ENCODE results near the gene TLR9. TPM values are rescaled to one million over a fixed set of nuclear protein-coding genes. Genes with fewer than 3 reads are reported as not detected.

TLR9 gene
- total RNA-seq, 2 donors from 2014 or later: 0.46 to 0.52 TPM

GRCh38 chr3:52236424-52236886 is 11.0 kb upstream of the TLR9 start:
- peak; percentile 48 for DNase-seq (ENCODE audit: low spot score)
- intact Hi-C loops (cut with DNase I): loop anchor here in 1 of 2 donors (5.0 kb wide), 1 partner anchor 51 kb away; the partner anchor contains the start of gene GLYCTK

- DNase-seq (ENCODE audit: low spot score): peak; percentile 48
These were observed 9.3 kb upstream of the TLR9 start for GRCh38 chr3:52234516-52235447.

GRCh38 chr3:52233968-52234367 is 8.5 kb upstream of the TLR9 start:
- intact Hi-C loops (cut with DNase I): loop anchor here in 1 of 2 donors (5.0 kb wide), 1 partner anchor 448 kb away; no protein-coding TSS in a partner anchor

More at GRCh38 chr3:52234516-52235447, 9.3 kb upstream of the TLR9 start:
- intact Hi-C loops (cut with DNase I): loop anchor here in 1 of 2 donors (5.0 kb wide), 2 partner anchors 53 to 448 kb away; partner anchors contain the start of gene GLYCTK

GRCh38 chr3:52233108-52233591 is 7.7 kb upstream of the TLR9 start:
- no peak for DNase-seq (ENCODE audit: low spot score)
- intact Hi-C loops (cut with DNase I): loop anchor here in 1 of 2 donors (5.0 kb wide), 1 partner anchor 449 kb away; no protein-coding TSS in a partner anchor

More at GRCh38 chr3:52233968-52234367, 8.5 kb upstream of the TLR9 start:
- DNase-seq (ENCODE audit: low spot score): no peak

- intact Hi-C loops (cut with DNase I): loop anchor here in 1 of 2 donors (5.0 kb wide), 1 partner anchor 450 kb away; no protein-coding TSS in a partner anchor
- DNase-seq (ENCODE audit: low spot score): no peak
These were observed 7.0 kb upstream of the TLR9 start for GRCh38 chr3:52232279-52233107.

- DNase-seq (ENCODE audit: low spot score): peak; percentile 93
- intact Hi-C loops (cut with DNase I): loop anchor here in 1 of 2 donors (5.0 kb wide), 1 partner anchor 451 kb away; no protein-coding TSS in a partner anchor
These were observed 6.2 kb upstream of the TLR9 start for GRCh38 chr3:52231502-52232278.

- DNase-seq (ENCODE audit: low spot score): no peak
- intact Hi-C loops (cut with DNase I): loop anchor here in 1 of 2 donors (5.0 kb wide), 1 partner anchor 451 kb away; no protein-coding TSS in a partner anchor
These were observed 5.5 kb upstream of the TLR9 start for GRCh38 chr3:52230889-52231499.

- intact Hi-C loops (cut with DNase I): loop anchor here in 1 of 2 donors (5.0 kb wide), 1 partner anchor 452 kb away; no protein-coding TSS in a partner anchor
These were observed 5.0 kb upstream of the TLR9 start for GRCh38 chr3:52230461-52230860.

GRCh38 chr3:52229656-52230055 is 4.2 kb upstream of the TLR9 start:
- DNase-seq (ENCODE audit: low spot score): no peak
- intact Hi-C loops (cut with DNase I): loop anchor here (5.0 kb wide), 2 partner anchors 113 to 453 kb away; no protein-coding TSS in a partner anchor

More at GRCh38 chr3:52230461-52230860, 5.0 kb upstream of the TLR9 start:
- DNase-seq (ENCODE audit: low spot score): no peak

- intact Hi-C loops (cut with DNase I): loop anchor here in 1 of 2 donors (5.0 kb wide), 1 partner anchor 113 kb away; no protein-coding TSS in a partner anchor
- DNase-seq (ENCODE audit: low spot score): no peak
These were observed 3.4 kb upstream of the TLR9 start for GRCh38 chr3:52228751-52229291.

GRCh38 chr3:52228266-52228665 is 2.8 kb upstream of the TLR9 start:
- no peak for DNase-seq (ENCODE audit: low spot score)
- intact Hi-C loops (cut with DNase I): loop anchor here in 1 of 2 donors (5.0 kb wide), 1 partner anchor 114 kb away; no protein-coding TSS in a partner anchor

GRCh38 chr3:52227766-52228165 is 2.3 kb upstream of the TLR9 start:
- no peak for DNase-seq (ENCODE audit: low spot score)
- intact Hi-C loops (cut with DNase I): loop anchor here in 1 of 2 donors (5.0 kb wide), 1 partner anchor 115 kb away; no protein-coding TSS in a partner anchor

GRCh38 chr3:52227117-52227516 is 1.7 kb upstream of the TLR9 start:
- intact Hi-C loops (cut with DNase I): loop anchor here in 1 of 2 donors (5.0 kb wide), 1 partner anchor 115 kb away; no protein-coding TSS in a partner anchor
- DNase-seq (ENCODE audit: low spot score): peak; percentile 62

- no peak for DNase-seq (ENCODE audit: low spot score)
- intact Hi-C loops (cut with DNase I): loop anchor here in 1 of 2 donors (5.0 kb wide), 1 partner anchor 116 kb away; no protein-coding TSS in a partner anchor
These were observed 878 bp upstream of the TLR9 start for GRCh38 chr3:52226229-52226817.

GRCh38 chr3:52223449-52224408 is 1.7 kb downstream of the TLR9 start:
- intact Hi-C loops (cut with DNase I): loop anchor here in 1 of 2 donors (5.0 kb wide), 2 partner anchors 109 to 124 kb away; no protein-coding TSS in a partner anchor
- DNase-seq (ENCODE audit: low spot score): no peak
